Hypothalamus (tissue), 51 donors: ENCODE data around the gene LBHD2.
A peak's percentile ranks its signal among the peaks of the same experiment; 100 is the strongest.
"Not testable (repeated sequence)": the region's sequence is repeated elsewhere in the genome, so short reads cannot be mapped to it uniquely, and the experiment has no call there.

Source experiments
- DNase-seq, 51 donors: peaks; one replicate each; lab custom pipeline; 2025; lab: John Stamatoyannopoulos, UW

Gene LBHD2

DNA sequence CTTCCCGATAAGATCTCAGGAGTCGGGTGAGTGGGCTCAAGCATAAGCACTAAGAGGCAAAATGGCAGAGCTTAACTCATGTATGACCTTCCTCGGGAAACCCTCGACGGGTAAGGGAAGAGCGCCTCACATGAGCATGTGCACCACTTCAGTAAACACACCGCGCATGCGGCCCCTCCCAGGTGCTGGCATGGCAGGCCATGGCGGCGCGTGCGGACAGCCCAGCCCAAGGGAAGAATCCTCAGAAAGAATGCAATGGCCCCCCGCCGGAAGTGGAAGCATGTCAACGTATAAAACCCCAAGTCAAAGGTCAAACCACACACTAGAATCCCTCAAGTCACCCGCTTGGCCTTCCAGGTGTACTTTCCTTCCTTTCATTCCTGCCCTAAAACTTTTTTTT is 32.6 kb downstream of the LBHD2 start:
- DNase-seq, result no peak

DNA sequence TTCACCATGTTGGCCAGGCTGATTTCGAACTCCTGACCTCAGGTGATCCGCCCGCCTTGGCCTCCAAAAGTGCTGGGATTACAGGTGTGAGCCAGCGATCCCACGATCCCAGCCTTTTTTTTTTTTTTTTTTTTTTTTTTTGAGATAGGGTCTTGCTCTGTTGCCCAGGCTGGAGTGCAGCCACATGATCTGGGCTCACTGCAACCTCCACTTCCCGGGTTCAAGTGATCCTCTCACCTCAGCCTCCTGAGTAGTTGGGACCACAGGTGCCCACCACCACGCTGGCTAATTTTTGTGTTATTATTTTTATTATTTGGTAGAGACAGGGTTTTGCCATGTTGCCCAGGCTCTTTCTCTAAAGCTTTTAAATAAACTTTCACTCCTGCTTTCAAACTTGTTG is 33.5 kb downstream of the LBHD2 start:
- not testable (repeated sequence) for DNase-seq

DNA sequence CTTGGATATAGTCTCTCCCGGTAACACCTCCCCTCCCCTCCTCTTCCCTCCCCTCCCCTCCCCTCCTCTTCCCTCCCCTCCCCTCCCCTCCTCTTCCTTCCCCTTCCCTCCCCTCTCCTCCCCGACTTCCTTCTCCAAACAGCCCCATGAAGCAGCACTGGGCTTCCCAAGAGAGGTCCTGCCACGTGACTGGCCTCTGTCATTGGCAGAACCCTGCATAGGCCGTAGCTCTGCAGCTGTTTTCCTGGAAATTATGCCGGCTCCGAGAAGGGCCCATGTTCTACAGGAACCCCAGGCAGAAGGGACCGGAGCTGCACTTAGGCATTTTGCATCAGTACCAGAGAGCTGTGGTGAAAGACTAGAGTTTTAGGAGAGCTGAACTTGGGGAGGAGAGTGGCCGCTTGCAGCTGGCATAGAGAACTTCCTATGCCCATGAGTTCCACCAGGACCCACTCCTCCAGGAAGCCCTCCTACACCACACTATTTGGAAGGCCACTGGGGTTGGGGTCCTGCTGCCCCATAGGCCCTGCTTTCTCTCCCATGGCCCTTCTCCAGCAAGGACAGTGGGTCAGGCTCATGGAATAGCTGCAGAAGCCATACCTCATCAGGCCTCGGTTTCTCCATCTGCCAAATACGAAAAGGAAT is 34.1 kb downstream of the LBHD2 start:
- peak in 17 of 51 donors; percentile 12 to 62 (median 24) for DNase-seq

DNA sequence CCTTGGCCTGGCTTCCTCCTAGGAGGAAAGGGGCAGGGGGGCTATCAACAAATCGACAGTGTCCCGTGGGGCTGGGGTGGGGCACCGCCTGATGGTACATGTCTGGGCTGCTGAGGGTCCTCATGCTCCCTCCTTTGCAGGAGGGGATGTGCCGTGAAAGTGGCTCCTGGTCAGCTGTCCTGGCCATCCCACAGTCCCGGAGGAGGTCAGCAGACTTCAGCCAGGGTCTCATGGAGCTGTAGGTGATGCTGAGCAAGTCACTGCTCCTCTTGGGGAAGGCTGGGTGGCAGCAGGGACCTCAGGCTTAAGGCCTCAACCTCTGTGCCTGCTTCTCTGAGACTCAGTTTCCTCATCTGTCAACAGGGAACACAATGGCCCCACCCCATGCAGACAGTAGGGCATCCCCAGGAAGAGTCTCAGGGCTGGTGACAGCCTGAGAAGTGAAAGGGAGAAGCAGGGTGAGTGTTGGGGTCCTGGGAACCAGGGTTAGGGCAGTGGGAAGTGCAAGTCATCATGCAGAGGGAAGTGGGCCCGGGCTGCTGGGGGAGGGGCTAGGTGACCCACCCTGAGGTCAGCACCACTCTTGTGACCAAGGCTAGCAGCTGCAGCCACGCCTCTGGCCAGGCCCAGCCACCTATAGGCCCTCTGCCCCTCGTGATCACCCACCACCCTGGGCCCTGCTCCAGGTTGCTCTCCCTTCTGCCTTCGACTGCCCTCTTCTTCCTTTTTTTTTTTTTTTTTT is 34.8 kb downstream of the LBHD2 start:
- DNase-seq, result peak in 16 of 51 donors; percentile 4 to 60 (median 32)

DNA sequence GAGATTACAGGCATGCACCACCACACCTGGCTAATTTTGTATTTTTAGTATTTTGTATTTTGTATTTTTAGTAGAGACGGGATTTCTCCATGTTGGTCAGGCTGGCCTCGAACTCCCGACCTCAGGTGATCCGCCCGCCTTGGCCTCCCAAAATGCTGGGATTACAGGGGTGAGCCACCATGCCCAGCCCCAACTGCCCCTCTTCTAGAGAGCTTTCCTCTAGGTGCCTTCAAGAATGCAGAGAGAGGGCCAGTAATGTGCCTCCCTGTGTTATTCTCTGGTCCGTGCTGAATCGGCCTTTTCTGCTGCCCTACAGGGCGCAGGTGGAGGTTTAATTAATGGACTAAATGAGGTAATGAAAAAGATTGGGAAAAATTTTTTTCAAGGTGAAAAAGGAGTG is 35.5 kb downstream of the LBHD2 start:
- not testable (repeated sequence) for DNase-seq

DNA sequence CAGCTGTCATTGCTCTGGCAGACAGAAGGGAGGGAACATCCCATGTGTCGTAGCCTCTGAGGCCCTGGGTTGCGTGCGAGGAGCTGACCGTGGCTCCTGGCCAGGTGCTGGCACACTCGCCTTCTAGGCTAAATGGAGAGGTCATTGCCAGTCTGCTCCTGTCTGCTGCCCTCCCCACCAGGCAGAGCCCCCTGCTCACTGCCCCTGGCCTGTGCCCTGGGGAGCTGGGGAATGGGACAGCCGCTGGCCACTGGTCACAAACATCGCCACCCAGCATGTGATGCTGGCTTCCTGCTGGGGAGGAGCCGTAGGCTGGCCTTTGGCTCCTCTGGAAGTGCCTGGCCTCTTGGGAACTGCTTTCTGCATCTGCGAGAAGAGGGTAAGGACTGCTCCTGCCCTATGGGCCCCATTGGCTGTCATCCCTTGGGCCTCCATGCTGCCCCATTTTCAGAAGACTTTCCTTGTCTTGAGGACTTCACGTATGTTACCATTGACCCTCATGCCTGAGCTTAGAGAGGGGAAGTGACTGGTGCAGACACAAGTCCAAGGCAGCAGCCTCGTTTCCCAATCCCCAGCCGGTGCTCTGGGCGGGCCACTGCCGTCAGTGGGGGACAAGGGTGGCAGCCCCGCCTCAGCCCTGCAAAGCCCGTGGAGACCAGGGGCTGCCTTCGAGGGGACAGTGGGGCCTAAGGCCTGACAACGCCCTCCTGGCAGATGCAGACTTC is 37.3 kb downstream of the LBHD2 start:
- DNase-seq, result peak in 1 of 51 donors; percentile 20

DNA sequence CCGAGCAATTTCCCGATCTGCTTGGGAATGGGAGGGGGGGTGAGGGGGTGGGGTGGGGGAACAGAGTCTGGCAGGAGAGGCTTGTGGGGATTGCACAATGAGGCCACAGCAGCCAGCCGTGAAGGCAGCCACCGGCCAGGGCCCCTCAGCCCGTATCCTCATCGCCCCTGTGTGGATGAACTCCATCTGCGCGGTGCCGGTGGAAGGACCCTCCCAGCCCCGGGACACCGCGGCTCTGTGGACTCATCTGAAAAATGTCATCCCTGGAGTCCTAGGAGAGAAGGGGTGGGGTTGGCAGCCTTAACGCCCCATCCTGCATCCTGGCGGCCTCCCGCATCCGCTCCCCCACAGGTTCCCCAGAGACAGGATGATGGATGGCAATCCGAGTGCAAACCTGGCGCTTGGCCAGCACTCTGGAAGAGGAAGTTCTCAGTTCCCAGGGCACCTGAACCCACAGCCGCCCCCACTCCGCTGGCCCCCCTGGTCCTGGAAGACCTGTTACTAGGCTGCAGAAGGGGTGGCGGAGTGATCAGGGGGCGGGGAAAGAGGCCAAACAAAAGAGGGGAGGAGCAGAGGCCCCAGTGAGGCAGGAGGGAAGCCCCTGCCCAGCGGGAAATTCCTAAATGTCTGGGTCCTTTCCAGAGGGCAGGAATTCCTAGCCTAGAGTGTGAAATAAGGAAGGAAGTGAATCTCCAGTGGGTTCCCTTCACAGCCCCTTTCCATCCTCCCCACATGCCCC is 38.0 kb downstream of the LBHD2 start:
- peak in 4 of 51 donors; percentile 17 to 35 (median 21) for DNase-seq

DNA sequence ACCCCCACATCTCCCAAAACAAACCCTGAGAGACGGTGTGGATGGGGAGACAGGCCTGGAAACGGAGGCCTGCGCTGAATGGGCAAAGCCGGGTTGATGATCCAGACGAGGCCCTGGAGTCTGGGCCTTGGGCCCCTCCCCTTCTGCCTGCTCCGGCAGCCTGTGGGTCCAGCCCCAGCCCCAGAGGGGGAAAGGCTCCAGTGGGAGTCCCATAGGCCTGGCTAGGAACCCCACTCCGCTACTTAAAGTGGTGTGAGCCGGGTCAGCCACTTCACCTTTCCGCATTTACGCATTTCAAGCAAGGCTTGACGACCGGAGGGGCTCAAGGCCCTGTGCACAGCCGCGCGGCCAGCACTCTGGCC is 38.6 kb downstream of the LBHD2 start:
- no peak for DNase-seq

DNA sequence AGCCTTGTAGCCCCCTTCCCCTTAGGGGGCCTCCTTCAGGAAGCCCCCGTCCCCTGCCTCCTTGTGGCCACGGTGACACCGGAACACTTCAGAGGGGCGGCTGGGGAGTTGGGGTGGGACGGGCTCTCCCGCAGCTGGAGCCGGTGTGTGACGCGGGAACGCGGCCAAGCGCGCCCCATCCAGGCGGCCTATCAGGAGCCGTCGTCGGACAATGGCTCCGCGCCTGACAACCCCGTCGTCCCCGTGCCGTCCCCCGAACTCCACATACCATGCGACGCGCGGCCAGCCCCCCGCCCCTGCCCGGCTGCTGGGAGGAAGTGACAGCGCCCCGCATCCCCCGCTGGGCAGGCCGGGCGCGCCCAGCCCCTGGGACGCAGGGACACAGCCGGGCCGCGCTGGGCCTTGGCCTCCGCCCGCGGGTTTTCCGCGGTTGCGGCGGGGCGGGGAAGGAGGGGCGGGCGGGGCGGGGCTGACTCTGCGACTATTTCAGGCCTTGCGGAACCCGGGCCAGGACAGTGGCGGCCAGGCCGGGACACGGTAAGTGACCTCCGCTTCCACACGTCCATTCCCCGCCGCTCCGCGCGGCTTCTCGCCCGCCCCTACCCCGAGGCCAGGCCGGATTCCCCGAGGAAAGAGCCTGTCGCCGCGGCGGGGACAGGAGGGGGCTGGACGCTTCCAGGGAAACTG is 39.1 kb downstream of the LBHD2 start, which contains the start of gene TNFAIP2:
TNFAIP2 (plus strand) TSS at position 515 of the 687 bp plus-strand sequence. CDS start 2,997 bp downstream, outside the sequence.
- DNase-seq, result peak in 4 of 51 donors; percentile 20 to 52 (median 31)

DNA sequence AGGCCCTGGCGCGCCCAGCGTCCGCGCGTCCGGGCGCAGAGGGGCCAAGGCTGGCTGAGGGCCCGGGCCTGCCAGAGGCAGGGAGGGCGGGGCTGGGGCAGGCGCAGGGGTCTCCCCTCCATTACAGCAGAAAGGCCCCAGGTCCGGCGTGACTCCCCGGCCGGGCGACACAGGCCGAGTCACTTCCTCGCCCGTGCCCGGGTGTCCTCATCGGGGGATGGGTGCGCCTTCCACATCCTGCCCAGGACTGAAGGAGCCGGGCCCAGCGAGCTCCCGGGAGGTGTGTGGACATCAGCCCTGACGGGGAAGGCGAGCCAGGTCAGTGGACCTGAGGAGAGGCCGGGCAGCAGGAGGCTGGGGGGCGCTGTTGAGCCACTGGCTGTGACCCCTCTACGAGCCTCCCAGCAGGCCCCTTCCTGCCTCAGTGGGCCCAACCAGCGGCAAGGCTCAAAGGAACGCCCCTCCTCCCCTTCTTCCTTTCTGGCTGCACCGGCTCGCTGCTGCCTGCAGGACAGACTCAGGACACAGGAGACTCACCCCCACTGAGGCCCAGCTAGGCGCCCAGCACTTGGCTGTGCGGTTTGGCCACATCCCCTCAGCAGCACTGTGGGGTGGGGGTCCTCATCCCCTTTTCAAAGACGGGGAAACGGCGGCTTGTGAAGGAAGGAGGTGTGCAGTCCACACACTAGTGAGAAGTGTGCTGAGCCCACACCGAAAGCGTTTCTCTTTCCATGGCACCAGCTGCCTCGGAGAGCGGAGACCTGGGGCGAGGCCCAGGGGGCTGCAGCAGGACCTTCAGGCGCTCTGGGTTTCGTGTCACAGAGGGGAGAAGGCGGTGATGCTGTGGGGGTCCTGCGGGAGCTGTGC is 39.9 kb downstream of the LBHD2 start:
- DNase-seq, result peak in 4 of 51 donors; percentile 23 to 33 (median 28)

DNA sequence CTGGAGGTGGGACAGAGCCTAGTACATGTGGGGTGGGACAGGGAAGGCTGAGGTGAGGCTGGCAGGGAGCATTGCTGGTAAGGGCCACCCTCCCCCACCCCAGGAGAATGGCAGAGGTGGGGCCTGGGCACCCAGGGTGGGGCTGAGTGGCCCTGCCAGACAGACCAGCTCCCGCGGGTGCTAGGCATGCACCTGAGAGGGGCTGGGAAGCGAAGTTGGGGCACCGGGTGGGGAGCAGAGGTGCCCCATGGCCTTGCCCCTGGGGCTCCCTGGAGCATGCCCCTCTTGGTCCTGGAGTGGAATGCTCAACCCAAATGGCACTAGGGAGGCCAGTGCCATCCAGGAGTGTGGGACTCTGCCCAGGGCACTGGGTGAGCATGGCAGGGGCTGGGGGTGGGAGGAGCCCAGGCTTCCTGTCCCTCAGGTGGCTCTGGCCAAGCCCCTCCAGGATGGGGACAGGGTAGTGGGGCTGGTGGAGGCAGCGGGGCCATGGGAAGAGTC is 40.5 kb downstream of the LBHD2 start:
- no peak for DNase-seq

DNA sequence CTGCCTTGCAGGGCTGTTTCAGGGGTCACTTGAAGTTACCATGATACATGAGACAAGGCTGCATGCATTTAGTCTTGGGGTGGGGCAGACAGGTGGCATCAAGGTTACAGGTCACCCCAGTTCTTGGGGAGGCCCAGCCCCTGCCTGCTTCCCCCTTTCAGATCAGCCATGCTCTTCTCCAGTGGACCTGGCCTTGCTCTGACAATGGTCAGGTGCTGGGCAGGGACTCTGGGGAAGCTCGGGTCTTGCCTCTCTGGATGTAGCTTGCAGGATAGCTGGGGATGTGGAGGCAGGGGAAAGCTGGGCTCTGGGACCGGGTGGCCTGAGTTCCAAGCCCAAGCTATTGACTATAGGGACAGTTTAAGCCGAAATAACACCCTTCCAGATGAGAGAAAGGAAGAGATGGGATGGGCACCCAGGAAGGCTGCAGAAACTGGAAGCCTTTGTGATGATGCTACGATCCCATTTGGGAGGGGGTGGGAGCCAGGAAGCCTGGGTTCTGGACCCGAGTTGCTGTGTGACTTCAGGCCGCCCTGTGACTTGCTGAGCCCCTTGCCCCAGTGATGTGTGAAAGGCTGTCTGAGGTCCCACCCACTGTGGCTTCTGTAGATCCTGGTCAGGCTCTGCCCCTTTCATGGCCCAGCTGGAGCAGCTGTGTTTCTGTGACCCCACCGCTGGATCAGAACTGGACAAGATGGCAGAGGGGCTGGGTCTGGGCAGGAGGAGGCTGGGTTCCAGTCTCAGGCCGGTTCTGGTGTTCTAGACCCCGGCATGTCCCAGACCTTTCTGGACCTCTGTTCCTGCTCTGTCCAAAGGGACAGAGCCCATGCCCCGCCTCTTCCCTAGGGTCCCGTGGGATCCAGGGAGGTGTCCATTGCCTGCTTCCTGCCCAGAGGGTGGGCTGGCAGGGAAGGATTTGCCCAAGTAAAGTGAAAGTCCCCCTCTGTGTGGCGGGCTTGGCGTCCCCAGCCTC is 41.4 kb downstream of the LBHD2 start:
- no peak for DNase-seq

DNA sequence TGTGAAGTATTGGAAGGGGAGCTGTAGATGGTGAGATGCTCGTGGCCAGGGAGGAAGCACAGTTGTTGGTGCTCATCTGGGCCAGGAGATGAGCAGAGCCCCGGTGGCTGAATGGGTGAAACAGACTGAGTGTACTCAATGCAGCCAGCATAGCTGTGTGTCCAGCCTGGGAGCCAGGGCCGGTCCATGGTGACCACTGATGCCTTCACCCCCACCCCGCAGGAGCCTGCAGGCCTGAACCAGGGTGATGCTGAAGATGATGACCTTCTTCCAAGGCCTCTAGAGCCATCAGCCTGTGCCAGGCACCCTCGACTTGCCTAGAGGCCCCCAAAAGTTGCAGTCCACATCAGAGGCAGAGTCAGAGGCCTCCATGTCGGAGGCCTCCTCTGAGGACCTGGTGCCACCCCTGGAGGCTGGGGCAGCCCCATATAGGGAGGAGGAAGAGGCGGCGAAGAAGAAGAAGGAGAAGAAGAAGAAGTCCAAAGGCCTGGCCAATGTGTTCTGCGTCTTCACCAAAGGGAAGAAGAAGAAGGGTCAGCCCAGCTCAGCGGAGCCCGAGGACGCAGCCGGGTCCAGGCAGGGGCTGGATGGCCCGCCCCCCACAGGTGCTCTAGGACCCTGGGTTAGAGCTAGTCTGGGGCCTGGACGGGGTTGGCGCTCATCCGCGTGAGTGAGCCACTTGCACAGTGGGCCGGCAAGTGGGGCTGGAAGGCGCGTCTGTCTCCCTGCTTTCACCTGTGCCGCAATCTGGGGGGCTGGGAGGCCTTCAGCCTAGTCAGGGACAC is 42.3 kb downstream of the LBHD2 start:
- DNase-seq, result no peak

DNA sequence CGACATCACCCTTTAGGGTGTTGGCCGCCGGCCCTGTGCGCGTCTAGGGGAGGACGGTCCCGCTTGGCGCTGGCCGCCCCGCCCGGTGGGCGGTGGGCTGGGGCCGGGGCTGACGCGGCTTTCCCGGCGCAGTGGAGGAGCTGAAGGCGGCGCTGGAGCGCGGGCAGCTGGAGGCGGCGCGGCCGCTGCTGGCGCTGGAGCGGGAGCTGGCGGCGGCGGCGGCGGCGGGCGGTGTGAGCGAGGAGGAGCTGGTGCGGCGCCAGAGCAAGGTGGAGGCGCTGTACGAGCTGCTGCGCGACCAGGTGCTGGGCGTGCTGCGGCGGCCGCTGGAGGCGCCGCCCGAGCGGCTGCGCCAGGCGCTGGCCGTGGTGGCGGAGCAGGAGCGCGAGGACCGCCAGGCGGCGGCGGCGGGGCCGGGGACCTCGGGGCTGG is 42.9 kb downstream of the LBHD2 start:
- DNase-seq, result peak in 11 of 51 donors; percentile 11 to 68 (median 35)

DNA sequence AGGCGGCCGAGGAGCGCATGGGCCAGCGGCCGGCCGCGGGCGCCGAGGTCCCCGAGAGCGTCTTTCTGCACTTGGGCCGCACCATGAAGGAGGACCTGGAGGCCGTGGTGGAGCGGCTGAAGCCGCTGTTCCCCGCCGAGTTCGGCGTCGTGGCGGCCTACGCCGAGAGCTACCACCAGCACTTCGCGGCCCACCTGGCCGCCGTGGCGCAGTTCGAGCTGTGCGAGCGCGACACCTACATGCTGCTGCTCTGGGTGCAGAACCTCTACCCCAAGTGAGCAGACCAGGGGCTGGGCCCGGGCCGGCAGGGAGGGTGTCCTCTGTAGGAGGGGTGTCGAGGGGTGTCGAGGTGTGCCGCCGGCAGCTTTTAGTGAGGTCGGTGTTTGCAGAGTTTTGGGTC is 43.3 kb downstream of the LBHD2 start:
- DNase-seq, result no peak

DNA sequence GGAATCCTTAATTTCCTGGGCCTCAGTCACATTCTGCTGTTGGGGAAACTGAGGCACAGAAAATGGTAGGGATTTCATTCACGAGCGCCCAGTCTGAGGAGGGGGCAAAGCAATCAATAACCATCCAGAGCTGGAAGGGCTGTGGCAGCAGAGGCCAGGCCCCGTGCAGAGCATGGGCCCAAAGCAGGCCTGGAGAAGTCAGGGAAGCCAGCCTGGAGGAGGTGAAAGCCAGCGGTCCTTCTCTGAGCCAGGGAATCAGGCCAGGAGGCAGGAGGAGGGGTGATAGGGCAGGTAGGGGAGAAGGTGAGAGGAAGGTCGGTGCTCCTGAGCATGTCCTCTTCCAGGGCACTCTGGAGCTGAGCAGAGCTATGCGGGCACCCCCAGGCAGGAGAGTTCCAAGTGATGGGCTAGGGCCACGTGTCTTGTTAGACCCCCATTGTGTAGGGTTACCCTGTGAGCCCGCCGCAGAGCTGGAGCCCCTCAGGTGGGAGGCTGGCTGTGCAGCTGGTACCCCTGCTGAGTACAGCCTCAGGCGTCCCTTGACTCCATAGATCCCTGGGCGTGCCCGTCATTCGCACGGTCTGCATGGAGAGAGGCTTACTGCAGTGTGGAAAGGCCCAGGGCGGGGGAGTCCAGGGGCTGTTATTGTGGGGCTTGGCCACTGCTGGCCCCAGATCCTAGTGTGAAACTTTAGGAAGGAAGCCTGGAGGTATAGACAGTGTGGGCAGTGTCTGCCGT is 44.0 kb downstream of the LBHD2 start:
- no peak for DNase-seq
